NCI-H2171 treated with DMSO at 0.1 percent for 48 hours (cell line): Measurements from ENCODE around the gene ATF6B.
A peak's percentile ranks its signal among the peaks of the same experiment; 100 is the strongest.

Source experiments
- DNase-seq: peaks from one replicate; lab custom pipeline; 2025; lab: John Stamatoyannopoulos, UW

The ATF6B gene

GRCh38 chr6:32127717-32128592 lies at the start of gene ATF6B:
ATF6B (minus strand) TSS chr6:32128246; CDS start chr6:32128207, 39 bp downstream.
- DNase-seq = peak; percentile 100

GRCh38 chr6:32177183-32177787 lies 49.2 kb upstream of the ATF6B start:
- peak; percentile 90 for DNase-seq

- DNase-seq = no peak
Measured at GRCh38 chr6:32176476-32177182, 48.6 kb upstream of the ATF6B start.

DNA sequence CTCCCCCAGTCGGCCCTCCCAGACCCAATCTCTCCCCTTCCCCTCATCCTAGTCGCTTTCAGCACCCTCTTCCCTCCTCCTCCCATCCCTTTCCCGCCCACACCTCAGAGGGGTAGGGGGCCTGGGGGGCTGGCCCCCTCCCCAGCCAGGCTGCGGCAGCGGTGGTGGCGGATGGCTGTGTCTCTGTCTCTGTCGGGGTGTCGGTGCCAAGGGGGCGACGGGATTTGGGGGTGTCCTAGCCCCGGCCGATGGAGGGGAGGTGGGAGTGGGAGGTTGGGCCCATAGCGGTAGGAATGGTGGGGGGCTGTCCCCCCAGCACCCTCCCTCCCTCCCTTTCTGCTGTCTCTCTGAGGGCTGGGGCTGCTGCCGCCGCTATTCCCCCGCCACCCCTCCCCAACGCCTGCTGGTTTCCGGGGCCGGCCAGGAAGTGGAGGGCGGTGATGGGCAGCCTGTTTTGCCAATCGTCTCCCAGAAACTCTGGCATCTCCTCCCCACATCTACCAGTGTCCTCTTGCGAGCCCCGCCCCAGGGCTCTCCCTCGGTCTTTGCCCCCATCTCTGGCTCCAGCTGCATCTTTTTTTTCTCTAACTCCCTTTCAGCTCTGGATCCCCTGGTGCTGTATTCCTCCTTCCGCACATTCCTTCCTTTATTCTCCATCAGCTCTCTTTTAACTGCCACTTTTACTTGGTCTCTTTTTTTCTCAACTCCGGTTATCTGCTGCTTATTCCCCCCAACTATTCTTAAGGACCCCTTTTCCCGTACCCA lies 47.8 kb upstream of the ATF6B start, which contains the start of gene AGPAT1:
TSS of gene AGPAT1 (minus strand) at position 374 of the 765 bp plus-strand sequence. CDS start 4,588 bp downstream, outside the sequence.
- DNase-seq = peak; percentile 94

DNA sequence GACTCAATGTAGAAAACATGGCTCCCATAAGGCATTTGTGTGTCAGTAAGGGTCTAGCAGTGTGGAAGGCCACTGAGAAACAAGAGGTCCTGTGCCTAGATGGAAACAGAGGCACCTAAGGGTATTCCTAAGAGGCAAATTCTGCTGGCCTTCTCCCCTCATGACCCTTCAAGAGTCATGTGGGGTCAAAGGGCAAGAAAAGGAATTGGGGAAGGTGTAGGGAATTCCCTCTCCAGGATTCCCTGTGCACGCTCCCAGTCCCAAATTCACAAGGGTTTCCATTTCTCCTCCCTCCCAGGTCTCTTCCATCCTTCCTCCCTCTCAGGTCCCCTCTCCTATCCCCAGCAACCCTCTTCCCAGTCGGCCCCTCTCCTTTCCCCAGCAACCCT lies 47.3 kb upstream of the ATF6B start:
- DNase-seq = no peak

DNA sequence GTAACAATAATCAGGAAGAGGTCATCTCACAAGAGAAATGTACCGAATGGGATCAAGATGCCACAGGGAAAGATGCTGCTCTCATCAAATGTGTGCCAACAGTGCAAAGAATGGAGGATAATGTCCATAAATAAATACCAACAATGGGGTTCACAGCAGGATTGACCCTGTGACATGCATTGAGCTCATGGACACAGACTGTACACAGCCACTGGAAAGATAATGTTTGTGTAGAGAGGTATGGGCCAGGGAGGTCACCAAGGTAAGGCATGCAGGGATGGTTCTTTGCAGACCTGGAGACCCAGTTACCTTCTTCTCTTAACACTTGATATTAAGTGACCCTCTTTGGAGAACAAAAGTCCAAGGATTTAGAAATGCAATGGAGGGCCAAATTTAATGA lies 46.4 kb upstream of the ATF6B start:
- no peak for DNase-seq

DNA sequence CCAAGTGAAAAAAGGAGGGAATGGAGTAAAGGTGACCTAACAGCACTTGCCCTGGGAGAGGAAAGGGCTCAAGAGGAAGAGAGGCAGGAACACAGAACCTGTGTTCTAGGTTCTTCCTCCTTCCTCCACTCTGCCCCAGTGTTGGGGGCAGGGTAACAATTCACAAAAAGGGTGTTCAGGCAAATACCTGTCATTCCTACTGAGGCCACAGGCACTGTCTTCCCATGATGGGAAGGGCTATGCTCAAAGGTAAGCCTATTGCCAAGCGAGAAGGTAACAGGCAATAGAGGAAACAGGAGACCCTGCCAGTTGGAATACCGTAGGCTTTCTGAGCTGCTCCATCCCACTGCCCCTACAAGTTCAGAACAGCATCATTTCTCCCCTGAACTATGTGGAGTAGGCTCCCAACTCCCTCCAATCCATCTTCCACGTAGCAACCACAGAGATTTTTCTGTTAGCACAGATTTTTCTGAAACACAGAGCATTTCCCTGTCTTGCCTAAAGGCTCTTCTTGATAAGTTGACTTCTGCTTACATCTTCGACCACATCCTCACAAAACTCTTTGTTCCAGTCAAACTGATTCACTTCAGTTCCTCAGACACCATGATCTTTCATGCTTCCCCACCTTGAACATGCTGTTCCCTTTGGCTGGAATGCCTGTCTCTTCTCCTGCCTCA lies 45.1 kb upstream of the ATF6B start:
- DNase-seq = no peak

DNA sequence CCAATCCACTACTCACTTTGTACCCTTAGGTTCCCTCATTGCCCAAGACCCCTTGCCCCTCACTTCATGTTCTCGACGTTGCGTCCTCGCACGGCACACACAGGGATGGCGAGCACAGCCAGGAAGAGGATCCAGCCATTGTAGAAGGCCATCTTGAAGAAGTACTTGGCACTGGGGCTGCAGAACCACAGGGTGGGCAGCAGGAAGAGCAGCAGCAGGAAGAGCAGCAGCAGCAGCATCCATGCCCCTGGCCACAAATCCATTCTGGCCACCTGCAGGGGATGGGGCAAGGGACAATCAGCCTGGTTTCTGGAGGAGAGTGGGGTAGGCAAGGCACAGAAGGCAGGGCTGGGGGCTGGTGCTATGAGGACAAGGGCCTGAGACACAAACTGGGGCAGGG lies 43.2 kb upstream of the ATF6B start:
- no peak for DNase-seq

GRCh38 chr6:32170294-32170693 lies 42.2 kb upstream of the ATF6B start:
- DNase-seq = no peak

DNA sequence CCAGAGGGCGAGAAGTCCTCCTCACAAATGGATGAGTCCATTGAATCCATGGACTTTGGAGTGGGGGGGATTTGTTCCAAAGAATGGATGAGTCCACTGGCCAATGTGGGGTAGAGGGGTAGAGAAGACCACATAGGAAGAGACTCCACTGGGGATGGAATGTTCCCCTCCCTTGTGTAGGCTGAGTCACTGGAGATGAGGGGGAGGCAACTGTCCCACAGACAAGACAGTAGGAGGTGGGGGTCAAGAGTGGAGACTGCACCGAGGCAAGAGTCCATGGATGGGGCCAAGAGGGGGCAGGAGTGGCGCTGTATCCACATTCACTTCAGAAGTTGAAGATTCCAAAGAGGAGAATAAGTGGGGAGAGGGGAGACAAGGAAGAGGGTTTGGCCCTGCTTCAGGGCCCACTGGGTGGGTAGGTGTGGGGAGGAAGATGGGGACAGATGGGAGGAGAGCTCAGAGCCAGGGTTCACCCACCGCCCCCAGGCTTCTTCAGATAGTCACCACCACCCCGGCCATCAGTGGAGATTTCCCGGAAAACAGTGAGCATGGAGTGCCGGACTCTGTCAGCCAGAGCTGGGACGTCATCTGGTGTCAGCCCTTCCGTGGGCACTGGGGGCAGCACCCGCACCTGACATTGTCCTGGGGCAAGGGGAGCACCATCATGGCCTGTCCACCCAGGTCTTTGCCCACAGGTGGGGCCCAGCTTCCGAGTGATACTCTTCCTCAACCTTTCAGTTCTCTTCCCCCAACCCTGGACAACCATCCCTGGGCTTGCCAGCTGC lies 41.0 kb upstream of the ATF6B start:
- no peak for DNase-seq

DNA sequence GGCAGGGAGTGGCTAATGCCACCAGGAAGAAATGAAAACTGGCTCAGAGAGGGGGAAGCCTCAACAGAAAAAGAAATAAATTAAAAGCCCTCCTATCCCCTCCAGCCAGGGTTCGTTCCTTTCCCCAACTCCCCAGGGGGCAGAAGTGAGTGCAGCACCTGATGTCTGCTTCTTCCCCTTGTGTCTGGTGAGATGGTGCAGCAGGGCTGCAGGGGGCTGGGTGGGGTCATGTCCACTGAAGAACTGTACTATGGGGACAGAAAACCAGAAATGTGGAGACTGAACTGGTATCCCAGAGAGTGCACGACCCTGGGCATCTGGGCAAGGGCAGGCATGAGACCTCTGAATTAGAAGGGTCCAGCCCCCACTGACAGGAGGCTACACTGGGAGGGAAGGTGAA lies 40.3 kb upstream of the ATF6B start:
- no peak for DNase-seq

- no peak for DNase-seq
Measured at GRCh38 chr6:32167761-32168262, 39.8 kb upstream of the ATF6B start.

- no peak for DNase-seq
Measured at GRCh38 chr6:32167154-32167760, 39.2 kb upstream of the ATF6B start.

- DNase-seq = no peak
Measured at GRCh38 chr6:32166411-32167061, 38.5 kb upstream of the ATF6B start.

DNA sequence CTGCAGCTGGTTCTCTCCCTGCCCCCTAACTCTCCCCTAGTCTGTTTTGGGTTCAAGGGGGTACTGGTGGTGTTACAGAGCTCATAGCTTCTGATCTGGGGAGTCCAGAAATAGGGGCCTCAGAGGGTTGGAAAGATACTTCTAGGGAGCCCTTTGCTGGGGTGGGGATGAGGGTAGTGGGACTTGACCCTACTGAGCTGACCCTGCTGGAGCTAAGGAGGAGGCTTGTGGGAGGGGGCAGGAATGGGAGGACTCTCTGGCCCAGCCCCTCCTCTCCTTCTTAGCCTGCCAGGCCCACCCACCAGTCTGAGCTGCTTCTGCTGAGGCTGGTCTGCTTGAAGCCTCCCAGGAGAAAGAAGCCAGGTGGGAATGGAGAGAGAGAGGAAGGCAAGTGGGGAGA lies 36.2 kb upstream of the ATF6B start, which contains the start of gene EGFL8:
TSS of gene EGFL8 (plus strand) at position 301 of the 400 bp plus-strand sequence. CDS start 1,571 bp downstream, outside the sequence.
- DNase-seq = no peak

- DNase-seq = no peak
Measured at GRCh38 chr6:32163559-32164258, 35.7 kb upstream of the ATF6B start.

DNA sequence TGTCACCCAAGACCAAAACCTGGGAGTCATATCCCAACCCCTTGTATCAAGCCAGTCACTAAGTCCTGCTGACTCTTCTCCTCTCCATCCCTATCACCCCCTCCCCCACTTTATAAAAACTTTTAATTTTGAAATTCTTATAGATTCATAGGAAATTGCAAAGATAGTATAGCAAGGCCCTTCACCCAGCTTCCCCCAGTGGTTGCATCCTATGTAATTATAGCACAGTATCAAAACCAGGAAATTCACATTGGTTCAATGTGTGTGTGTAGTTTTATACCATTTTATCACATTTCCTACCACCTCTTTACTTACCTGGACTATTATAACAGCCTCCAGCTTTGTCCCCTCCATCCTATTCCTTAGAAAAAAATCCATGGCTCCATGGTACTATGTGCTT lies 30.0 kb upstream of the ATF6B start:
- DNase-seq = no peak

- no peak for DNase-seq
Measured at GRCh38 chr6:32156891-32157290, 28.8 kb upstream of the ATF6B start.
